GM18508 (cell line): ENCODE measurements around the gene SNX9.

ENCODE experiments used
- ATAC-seq: cut with Tn5 transposase; IDR thresholded peaks from one replicate; pipeline ENCODE4 v1.9.1; 2021; ENCODE audit warnings: moderate number of reproducible peaks; ENCODE audit not compliant: insufficient read depth, unreplicated experiment

The SNX9 gene

DNA sequence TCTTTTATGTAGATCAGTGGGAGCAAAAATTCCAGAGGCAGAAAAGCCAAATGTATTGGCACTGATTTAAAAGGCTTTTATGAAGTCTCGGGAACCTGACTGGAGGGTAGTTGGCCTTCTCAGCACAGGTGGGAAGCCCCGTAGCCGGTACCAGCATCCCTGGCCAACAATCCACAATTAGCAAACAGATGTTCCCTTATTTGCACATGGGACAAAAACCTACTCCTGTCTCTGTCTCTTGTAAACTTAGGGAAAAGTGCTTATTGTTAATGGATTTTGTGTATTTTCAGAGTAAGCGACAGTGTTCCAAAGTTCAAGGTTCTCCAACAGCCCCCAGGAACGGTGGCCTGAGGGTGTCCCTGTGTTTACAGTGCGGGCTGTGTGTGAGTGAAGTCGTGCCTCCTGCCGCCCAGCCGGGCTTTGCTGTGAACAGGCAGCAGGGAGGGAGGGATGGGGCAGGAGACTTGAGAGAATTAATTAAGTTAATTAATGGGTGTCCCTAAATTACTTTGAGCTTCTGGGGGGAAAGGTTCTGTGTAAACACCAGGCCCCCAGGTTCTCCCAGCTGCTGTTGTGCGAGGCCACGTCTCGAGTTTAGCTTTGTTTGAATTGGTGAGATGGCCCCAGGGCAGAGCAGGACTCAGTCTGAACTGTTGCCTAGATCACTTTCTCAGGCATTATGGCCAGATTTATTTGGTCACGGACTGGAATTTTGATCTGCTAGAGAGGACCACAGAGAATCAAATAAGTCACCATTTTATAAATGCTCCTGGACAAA is 162.5 kb downstream of the SNX9 start:
- ATAC-seq = no peak

DNA sequence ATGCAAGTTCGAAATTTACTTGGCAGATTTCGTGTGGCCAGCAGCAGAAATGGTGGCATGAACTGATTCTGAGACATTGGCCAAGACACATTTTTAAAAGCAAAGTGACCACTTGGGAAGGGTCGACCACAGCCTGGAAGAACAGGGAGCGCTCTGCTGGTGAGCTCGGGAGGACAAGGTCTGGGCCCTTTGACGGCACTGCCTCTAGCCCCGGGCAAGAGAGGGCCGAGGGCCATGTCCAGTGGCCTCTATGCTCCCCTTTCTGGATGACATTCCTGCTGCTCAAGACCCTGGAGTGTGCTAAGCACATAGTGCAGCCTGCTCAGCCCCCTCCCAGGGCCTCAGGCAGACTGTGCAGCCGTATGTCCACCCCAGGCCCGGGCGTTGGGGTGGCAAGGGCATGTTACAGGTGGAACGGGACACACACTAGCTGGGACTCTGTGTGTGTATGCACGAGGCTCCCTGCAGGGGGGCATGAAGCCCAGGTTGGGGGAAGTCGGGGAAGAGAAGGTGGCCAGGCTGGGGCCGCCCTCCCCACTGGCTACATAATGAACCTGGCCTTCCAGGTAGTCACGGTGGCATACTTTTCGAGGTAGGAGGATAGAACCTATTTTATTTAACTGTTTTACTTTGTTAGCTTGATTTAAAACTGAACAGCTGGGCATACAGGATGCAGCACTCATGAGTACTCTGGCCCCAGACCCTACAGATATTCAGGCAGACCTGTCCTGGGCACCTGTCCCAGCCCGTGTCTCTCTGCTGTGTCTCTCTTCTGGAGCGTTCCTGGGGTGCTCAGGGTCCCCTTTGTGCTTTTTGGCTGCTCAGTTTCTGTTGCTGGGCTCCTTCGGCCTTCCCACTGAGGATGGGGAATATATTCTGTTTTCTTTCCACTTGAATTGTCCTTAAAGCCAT is 165.0 kb downstream of the SNX9 start:
- ATAC-seq = no peak

DNA sequence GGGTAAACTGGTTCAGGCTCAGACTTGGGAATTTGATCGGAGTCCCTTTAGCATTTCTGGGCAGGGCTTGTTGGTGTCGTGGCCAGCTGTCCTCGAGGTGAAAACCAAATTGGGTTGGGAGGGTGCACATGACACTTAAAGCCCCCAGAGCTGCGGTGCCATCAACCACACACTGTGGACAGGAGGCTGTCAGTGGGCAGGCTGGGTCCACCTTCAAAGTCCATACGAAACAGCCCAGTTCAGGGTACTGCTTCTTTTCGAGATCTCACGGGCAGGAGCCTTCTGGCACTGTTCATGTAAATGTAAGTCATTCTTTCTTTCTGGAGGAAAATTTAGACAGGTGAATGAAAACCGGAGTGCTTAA is 165.6 kb downstream of the SNX9 start:
- ATAC-seq = no peak

DNA sequence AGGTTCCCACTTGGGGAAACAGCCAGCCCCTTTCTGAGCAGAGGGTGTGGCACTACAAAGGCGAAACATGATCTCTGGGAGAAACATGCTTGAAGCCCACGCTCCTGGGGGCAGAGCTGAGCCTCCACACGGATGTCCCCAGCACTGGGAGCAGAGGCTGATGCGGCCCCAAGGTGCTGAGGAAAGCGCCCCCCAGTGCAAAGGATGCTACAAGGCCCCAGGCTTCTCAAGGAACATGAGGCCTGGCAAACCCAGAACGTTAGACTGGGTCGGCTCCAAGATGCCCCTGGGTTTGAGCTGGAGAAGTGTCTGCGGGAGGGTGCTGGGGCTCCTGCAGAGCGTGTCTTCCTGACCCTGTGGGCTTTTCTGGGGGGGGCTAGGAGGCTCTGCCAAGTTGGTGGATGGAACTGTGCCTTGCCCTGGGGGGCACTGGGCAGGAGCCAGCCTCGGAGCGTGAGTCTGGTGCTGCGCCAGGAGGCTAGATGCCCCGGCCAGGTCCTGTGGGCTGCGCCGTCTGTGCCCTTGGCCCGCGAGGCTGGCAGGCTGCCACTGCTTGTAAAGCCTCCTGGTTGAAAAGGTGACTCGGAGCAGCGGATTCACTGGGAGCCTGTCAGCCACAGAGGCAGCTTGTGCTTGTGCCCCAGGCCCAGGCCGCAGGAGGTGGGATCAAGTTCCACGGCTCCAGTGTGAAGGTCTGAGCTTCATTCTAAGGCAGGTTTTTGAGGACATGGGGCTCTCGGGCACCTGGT is 166.7 kb downstream of the SNX9 start:
- no peak for ATAC-seq

DNA sequence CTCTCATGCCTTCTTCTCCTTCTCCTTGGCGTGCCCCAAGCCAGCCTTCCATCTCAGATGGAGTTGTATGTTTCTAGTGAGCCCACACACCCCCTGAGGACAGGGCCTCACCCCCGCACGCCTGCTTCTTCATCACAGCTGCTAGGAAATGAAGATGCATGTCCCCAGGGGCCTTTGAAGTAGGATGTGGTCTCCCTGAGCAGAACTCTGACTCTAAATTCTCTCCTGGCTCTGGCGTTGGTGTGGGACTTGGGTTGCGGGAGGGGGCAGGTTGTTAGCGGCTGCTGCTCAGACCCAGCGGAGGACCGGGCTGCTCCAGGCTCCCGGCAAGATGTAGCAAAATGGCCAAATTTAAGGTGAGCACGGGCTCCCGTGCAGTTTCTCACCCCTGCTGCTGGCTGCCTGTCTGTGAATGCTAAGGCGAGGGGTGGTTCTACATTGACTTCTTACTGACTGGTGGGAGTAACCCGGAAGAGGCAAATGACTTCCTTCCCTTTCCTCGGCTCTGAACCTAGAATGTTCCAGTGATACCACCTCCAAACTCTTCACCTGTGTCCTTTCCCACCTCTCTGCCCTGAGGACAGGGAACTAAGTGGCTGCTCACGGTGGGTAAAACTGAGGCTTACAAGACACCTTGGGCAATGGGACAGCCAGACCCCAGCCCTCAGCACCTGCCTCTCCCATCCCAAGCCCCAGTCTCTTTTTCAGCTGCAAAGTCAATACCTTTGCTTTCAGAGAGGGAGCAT is 167.4 kb downstream of the SNX9 start:
- no peak for ATAC-seq

DNA sequence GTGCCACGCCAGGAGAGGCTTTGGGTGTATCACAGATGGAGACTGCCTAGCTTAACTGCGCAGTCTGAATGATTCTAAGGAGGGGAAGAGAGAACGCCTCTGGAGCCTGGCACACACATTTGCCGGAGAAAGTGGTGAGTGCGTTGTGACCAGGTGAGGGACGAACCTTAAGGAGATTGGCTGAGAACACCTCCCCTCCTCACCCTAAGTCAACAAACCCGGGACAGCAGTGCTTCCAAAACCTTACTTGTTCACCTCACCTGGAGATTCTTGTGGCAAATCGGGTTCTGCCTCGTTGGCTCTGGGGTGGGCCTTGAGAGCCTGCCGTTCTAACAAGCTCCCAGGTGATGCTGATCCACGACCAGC is 168.0 kb downstream of the SNX9 start:
- no peak for ATAC-seq

DNA sequence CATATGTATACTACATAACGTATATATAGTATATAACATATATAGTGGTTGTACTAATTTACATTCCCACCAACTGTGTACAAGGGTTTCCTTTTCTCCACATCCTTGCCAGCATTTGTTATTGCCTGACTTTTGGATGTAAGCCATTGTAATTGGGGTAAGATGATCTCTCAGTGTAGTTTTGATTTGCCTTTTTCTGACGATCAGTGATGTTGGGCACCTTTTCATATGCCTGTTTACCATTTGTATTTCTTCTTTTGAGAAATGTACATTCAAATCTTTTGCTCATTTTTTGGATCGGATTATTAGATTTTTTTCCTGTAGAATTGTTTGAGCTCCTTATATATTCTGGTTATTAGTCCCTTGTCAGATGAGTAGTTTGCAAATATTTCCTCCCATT is 170.0 kb downstream of the SNX9 start:
- ATAC-seq = no peak

DNA sequence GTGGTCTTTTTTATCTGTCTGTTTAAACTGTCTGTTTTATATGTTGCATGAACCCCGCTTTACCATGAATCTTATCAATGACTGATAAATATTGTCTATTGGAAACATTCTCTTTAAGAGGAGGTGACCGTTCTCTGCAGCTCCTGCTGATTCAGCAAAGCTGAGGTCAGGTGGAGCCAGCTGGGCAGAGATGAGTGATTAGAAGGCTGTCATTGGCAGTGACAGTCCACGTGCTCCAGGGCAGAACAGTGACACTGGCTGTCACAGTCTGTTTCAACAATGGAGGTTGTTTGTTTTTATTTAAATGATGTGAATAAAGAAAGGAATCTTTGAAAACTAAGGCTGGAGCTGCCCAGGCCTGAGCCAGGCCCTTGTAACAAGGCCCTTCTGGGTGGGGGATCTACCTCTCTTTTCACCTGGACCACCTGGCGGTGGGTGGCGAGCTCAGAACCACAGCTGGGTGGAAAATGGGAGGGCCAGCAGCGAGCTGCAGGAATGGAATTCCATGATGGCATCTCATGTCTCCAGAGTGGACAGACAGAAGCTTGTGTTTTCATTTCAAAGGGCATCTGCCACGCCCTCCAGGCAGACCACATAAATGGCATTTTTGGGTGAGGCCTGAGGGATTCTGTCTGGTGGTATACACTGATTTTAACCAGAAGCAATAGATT is 171.2 kb downstream of the SNX9 start:
- ATAC-seq = no peak
